Measurements from ENCODE around the gene PLD1. TPM values are rescaled to one million over a fixed set of nuclear protein-coding genes. Genes with fewer than 3 reads are reported as not detected.

Gene PLD1
- total and polyA plus RNA-seq, 2 of the 8 experiments (the other 6 are each of a cell fraction or from before 2014, with no cell fraction given), result 1.2 to 2.6 TPM

DNA sequence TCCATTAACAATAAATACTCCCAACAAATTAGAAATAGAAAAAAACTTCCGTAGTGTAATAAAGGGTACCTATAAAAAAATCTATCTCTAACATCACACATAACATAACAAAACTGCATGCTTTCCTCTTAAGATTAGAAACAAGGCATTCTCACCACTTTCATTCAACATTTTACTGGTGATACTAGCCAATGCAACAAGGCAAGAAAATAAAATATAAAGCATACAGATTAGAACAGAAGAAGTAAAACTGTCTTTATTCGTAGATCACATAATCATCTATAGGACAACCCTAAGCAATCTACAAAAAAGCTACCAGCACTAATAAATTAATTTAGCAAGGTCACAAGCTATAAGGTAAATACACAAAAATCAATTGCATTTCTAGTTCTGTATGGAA, 107.1 kb downstream of the PLD1 start (continued):
- no peak for TF ChIP-seq CREB1 (IDR thresholded peaks at IDR 0.05)
- TF ChIP-seq, protein P1, sequence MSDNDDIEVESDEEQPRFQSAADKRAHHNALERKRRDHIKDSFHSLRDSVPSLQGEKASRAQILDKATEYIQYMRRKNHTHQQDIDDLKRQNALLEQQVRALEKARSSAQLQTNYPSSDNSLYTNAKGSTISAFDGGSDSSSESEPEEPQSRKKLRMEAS (IDR thresholded peaks at IDR 0.05), result no peak
- TF ChIP-seq BACH1 (IDR thresholded peaks at IDR 0.05; ENCODE audit: low read length), result no peak
- TF ChIP-seq HDAC2 (IDR thresholded peaks at IDR 0.05; ENCODE audit: borderline replicate concordance in 1 of 2, low read depth in 2 of 2, low read length in 2 of 2), result no peak
- no peak for TF ChIP-seq POLR2A (IDR thresholded peaks at IDR 0.05; ENCODE audit: control extremely low read depth in 1 of 2, low read depth in 2 of 2, low read length in 2 of 2)

Data from H1 (cell line).